ENCODE data around the gene VILL. TPM values are rescaled to one million over a fixed set of nuclear protein-coding genes. Genes with fewer than 3 reads are reported as not detected.

Gene VILL
- polyA plus RNA-seq, 1 donor from 2014 or later = not detected

GRCh38 chr3:37992271-37993066 is 1.9 kb downstream of the VILL start:
- Histone ChIP-seq H3K4me2 (ENCODE audit: low read length) (no peak overlapping the region), H2AFZ (ENCODE audit: low read depth, low read length) (no peak overlapping the region), H3K27me3 (ENCODE audit: insufficient read depth, low read depth, low read length) (no peaks in the 10 kb centered on the region), H3K27ac (ENCODE audit: low read length) (no peak overlapping the region), H3F3A (ENCODE audit: insufficient read depth, low read length, poor library complexity, severe bottlenecking) (no peaks in the 10 kb centered on the region), H3K9ac (ENCODE audit: low read length) (no peak overlapping the region), H3K9me3 (ENCODE audit: low read length) (no peaks in the 10 kb centered on the region), H3K36me3 (ENCODE audit: insufficient read depth, low read length) (no peaks in the 10 kb centered on the region), H3K79me2 (replicated peaks; ENCODE audit: insufficient read depth, low read length) (no peaks in the 10 kb centered on the region), H4K20me1 (ENCODE audit: insufficient read depth) (no peaks in the 10 kb centered on the region), H3K4me3 (ENCODE audit: low read length) (no peak overlapping the region), H3K9me2 (ENCODE audit: insufficient read depth, low read length) (no peaks in the 10 kb centered on the region)
- TF ChIP-seq RAD21 (conservative IDR thresholded peaks at IDR 0.05) (no peak), EP300 (conservative IDR thresholded peaks at IDR 0.05; ENCODE audit: poor library complexity, severe bottlenecking) (no peak), EZH2 (IDR thresholded peaks at IDR 0.05; ENCODE audit: borderline replicate concordance, insufficient read depth, low read length, poor library complexity, severe bottlenecking) (no peak), SMC3 (conservative IDR thresholded peaks at IDR 0.05; ENCODE audit: poor library complexity) (no peak), POLR2AphosphoS5 (IDR thresholded peaks at IDR 0.05) (no peak), TAF1 (IDR thresholded peaks at IDR 0.05; ENCODE audit: low read depth) (no peak), MXI1 (conservative IDR thresholded peaks at IDR 0.05; ENCODE audit: poor library complexity, severe bottlenecking) (no peak)
- TF ChIP-seq, protein P1, sequence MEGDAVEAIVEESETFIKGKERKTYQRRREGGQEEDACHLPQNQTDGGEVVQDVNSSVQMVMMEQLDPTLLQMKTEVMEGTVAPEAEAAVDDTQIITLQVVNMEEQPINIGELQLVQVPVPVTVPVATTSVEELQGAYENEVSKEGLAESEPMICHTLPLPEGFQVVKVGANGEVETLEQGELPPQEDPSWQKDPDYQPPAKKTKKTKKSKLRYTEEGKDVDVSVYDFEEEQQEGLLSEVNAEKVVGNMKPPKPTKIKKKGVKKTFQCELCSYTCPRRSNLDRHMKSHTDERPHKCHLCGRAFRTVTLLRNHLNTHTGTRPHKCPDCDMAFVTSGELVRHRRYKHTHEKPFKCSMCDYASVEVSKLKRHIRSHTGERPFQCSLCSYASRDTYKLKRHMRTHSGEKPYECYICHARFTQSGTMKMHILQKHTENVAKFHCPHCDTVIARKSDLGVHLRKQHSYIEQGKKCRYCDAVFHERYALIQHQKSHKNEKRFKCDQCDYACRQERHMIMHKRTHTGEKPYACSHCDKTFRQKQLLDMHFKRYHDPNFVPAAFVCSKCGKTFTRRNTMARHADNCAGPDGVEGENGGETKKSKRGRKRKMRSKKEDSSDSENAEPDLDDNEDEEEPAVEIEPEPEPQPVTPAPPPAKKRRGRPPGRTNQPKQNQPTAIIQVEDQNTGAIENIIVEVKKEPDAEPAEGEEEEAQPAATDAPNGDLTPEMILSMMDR (IDR thresholded peaks at IDR 0.05; ENCODE audit: poor library complexity, severe bottlenecking) = no peak
- TF ChIP-seq, protein P2, sequence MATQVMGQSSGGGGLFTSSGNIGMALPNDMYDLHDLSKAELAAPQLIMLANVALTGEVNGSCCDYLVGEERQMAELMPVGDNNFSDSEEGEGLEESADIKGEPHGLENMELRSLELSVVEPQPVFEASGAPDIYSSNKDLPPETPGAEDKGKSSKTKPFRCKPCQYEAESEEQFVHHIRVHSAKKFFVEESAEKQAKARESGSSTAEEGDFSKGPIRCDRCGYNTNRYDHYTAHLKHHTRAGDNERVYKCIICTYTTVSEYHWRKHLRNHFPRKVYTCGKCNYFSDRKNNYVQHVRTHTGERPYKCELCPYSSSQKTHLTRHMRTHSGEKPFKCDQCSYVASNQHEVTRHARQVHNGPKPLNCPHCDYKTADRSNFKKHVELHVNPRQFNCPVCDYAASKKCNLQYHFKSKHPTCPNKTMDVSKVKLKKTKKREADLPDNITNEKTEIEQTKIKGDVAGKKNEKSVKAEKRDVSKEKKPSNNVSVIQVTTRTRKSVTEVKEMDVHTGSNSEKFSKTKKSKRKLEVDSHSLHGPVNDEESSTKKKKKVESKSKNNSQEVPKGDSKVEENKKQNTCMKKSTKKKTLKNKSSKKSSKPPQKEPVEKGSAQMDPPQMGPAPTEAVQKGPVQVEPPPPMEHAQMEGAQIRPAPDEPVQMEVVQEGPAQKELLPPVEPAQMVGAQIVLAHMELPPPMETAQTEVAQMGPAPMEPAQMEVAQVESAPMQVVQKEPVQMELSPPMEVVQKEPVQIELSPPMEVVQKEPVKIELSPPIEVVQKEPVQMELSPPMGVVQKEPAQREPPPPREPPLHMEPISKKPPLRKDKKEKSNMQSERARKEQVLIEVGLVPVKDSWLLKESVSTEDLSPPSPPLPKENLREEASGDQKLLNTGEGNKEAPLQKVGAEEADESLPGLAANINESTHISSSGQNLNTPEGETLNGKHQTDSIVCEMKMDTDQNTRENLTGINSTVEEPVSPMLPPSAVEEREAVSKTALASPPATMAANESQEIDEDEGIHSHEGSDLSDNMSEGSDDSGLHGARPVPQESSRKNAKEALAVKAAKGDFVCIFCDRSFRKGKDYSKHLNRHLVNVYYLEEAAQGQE (IDR thresholded peaks at IDR 0.05; ENCODE audit: borderline replicate concordance) = no peak

DNA sequence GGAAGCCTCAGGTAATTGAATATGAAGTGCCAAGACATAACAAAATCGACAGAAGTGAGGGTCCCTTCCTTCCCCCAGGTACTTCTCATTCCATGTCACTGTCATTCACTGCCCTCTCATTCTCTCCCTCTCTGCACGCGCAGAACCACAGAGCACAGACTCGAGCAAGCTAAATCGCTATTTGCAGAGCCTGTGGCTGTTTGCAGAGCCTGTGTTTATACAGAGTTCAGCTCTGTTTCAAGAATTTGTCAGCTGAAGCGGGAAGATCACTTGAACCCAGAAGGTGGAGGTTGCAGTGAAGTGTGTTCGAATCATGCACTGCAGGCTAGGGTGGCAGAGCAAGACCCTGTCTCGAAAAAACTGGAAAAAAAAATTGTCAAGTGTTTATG is 2.5 kb downstream of the VILL start:
- H3F3A ChIP-seq (ENCODE audit: insufficient read depth, low read length, poor library complexity, severe bottlenecking) = no peaks in the 10 kb centered on the region
- H3K9me2 ChIP-seq (ENCODE audit: insufficient read depth, low read length) = no peaks in the 10 kb centered on the region
- no peak overlapping the region for H3K4me3 ChIP-seq (ENCODE audit: low read length)
- no peaks in the 10 kb centered on the region for H3K36me3 ChIP-seq (ENCODE audit: insufficient read depth, low read length)
- no peaks in the 10 kb centered on the region for H3K27me3 ChIP-seq (ENCODE audit: insufficient read depth, low read depth, low read length)
- H4K20me1 ChIP-seq (ENCODE audit: insufficient read depth) = no peaks in the 10 kb centered on the region
- H3K27ac ChIP-seq (ENCODE audit: low read length) = no peak overlapping the region
- H3K79me2 ChIP-seq (replicated peaks; ENCODE audit: insufficient read depth, low read length) = no peaks in the 10 kb centered on the region
- TF ChIP-seq, protein P1 (IDR thresholded peaks at IDR 0.05; ENCODE audit: poor library complexity, severe bottlenecking) = no peak
- TF ChIP-seq EP300 (conservative IDR thresholded peaks at IDR 0.05; ENCODE audit: poor library complexity, severe bottlenecking) = no peak
- no peak for TF ChIP-seq EZH2 (IDR thresholded peaks at IDR 0.05; ENCODE audit: borderline replicate concordance, insufficient read depth, low read length, poor library complexity, severe bottlenecking)
- no peak for TF ChIP-seq SMC3 (conservative IDR thresholded peaks at IDR 0.05; ENCODE audit: poor library complexity)
- TF ChIP-seq RAD21 (conservative IDR thresholded peaks at IDR 0.05) = no peak
- TF ChIP-seq, protein P2 (IDR thresholded peaks at IDR 0.05; ENCODE audit: borderline replicate concordance) = no peak
- no peak for TF ChIP-seq POLR2AphosphoS5 (IDR thresholded peaks at IDR 0.05)
- no peak for TF ChIP-seq TAF1 (IDR thresholded peaks at IDR 0.05; ENCODE audit: low read depth)
- no peak for TF ChIP-seq MXI1 (conservative IDR thresholded peaks at IDR 0.05; ENCODE audit: poor library complexity, severe bottlenecking)
- no peak overlapping the region for H2AFZ ChIP-seq (ENCODE audit: low read depth, low read length)
- no peaks in the 10 kb centered on the region for H3K9me3 ChIP-seq (ENCODE audit: low read length)
- H3K4me2 ChIP-seq (ENCODE audit: low read length) = no peak overlapping the region
- H3K9ac ChIP-seq (ENCODE audit: low read length) = no peak overlapping the region
